H1 (cell line): ENCODE measurements around the gene WDR38. TPM values are rescaled to one million over a fixed set of nuclear protein-coding genes. Genes with fewer than 3 reads are reported as not detected.

Source experiments
- CTCF ChIA-PET: fragments of 300-600 bp; sonication (Branson Sonifier 250); formaldehyde crosslinking; loops from one replicate; lab custom pipeline; 2021; ENCODE audit not compliant: partially characterized antibody; lab: Charles Lee
- POLR2A ChIA-PET: fragments of 300-600 bp; sonication (Branson Sonifier 250); formaldehyde crosslinking; loops from one replicate; lab custom pipeline; 2021; ENCODE audit warnings: inconsistent platforms; ENCODE audit not compliant: partially characterized antibody; lab: Charles Lee
- DNase-seq, 2 experiments: peaks; one replicate each; pipeline versions ENCODE4 v3.0.0 to v3.0.0-alpha.2; 2010 to 2022; ENCODE audit warnings: low spot score in 2 of 2, low read depth in 1 of 2, mixed read lengths in 1 of 2
- FAIRE-seq: peaks from 2 replicates; lab custom pipeline; 2011; peaks lifted over from hg19 to GRCh38; lab: Jason Lieb, UNC
- H2AFZ ChIP-seq: 2 replicates; pipeline ENCODE4 v1.8.1; 2012; ENCODE audit warnings: low read length, inconsistent platforms
- H2AK5ac ChIP-seq: 2 replicates; pipeline ENCODE4 v1.6.1; 2013; ENCODE audit warnings: low read depth, low read length
- H2BK120ac ChIP-seq: replicated peaks from 2 replicates; pipeline ENCODE3; 2013; ENCODE audit warnings: low read depth, low read length, inconsistent platforms
- H2BK12ac ChIP-seq: 2 replicates; pipeline ENCODE4 v1.6.1; 2013; ENCODE audit warnings: low read depth, low read length
- H2BK15ac ChIP-seq: 2 replicates; pipeline ENCODE4 v1.6.1; 2013; ENCODE audit warnings: low read length
- H2BK20ac ChIP-seq: 2 replicates; pipeline ENCODE4 v1.6.1; 2013; ENCODE audit warnings: low read length
- H2BK5ac ChIP-seq: 2 replicates; pipeline ENCODE4 v1.6.1; 2013; ENCODE audit warnings: low read depth, low read length
- H3K14ac ChIP-seq: 2 replicates; pipeline ENCODE4 v1.6.1; 2013; ENCODE audit warnings: inconsistent platforms; ENCODE audit not compliant: insufficient read length
- H3K18ac ChIP-seq: 2 replicates; pipeline ENCODE4 v1.6.1; 2013; ENCODE audit warnings: low read length; ENCODE audit errors: extremely low read depth
- H3K23ac ChIP-seq: 2 replicates; pipeline ENCODE4 v1.6.1; 2013; ENCODE audit warnings: inconsistent platforms; ENCODE audit not compliant: insufficient read length
- H3K23me2 ChIP-seq: 2 replicates; pipeline ENCODE4 v1.6.1; 2013; ENCODE audit warnings: low read depth, low read length
- H3K27ac ChIP-seq: 2 replicates; pipeline ENCODE4 v1.6.1; 2011; ENCODE audit warnings: low read depth, low read length, inconsistent platforms
- H3K27me3 ChIP-seq, 4 experiments: replicated peaks in 1 of 4; 1 replicate in 1 of 4; 2 replicates in 3 of 4; pipeline versions ENCODE4 v1.6.1 to v1.8.1; 2011 to 2013; ENCODE audit warnings: low read length in 3 of 4, mild to moderate bottlenecking in 3 of 4, inconsistent platforms in 2 of 4, mixed read lengths in 2 of 4, moderate library complexity in 1 of 4; ENCODE audit not compliant: control insufficient read depth in 3 of 4, insufficient read depth in 3 of 4; ENCODE audit errors: extremely low read depth in 1 of 4
- H3K36me3 ChIP-seq, 4 experiments: 2 replicates each; pipeline versions ENCODE4 v1.6.1 to v1.8.1; 2011 to 2013; ENCODE audit warnings: mild to moderate bottlenecking in 4 of 4, low read length in 3 of 4, moderate library complexity in 2 of 4, control low read depth in 1 of 4, inconsistent platforms in 1 of 4; ENCODE audit not compliant: insufficient read depth in 4 of 4, control insufficient read depth in 2 of 4
- H3K4ac ChIP-seq: replicated peaks from 2 replicates; pipeline ENCODE3; 2013; ENCODE audit warnings: low read length, low read depth, mixed read lengths, inconsistent platforms; ENCODE audit not compliant: insufficient read length
- H3K4me1 ChIP-seq, 4 experiments: replicated peaks in 1 of 4; 1 replicate in 1 of 4; 2 replicates in 3 of 4; pipeline versions ENCODE4 v1.6.1 to v1.8.1; 2011 to 2013; ENCODE audit warnings: low read length in 3 of 4, inconsistent platforms in 2 of 4, mixed read lengths in 1 of 4; ENCODE audit not compliant: insufficient read depth in 4 of 4, control insufficient read depth in 3 of 4
- H3K4me2 ChIP-seq, 2 experiments: 2 replicates each; pipeline versions ENCODE4 v1.6.1 to v1.8.1; 2011 to 2013; ENCODE audit warnings: low read depth in 2 of 2, low read length in 2 of 2, control low read depth in 1 of 2, inconsistent platforms in 1 of 2, mild to moderate bottlenecking in 1 of 2; ENCODE audit not compliant: insufficient read depth in 1 of 2
- H3K4me3 ChIP-seq, 4 experiments: fragments of 200-600, 300-600 bp in 1 of 4; sonication (generic), shearing (Covaris generic), sonication (Bioruptor Twin) in 1 of 4; 2 replicates each; pipeline versions ENCODE4 v1.5.1 to v1.8.1; 2011 to 2016; ENCODE audit warnings: low read length in 4 of 4, low read depth in 3 of 4, control low read depth in 2 of 4, inconsistent platforms in 2 of 4, mild to moderate bottlenecking in 2 of 4, mixed read lengths in 1 of 4, moderate library complexity in 1 of 4; ENCODE audit not compliant: insufficient read depth in 2 of 4; ENCODE audit errors: extremely low read depth in 1 of 4
- H3K56ac ChIP-seq: replicated peaks from 2 replicates; pipeline ENCODE3; 2013; ENCODE audit warnings: low read depth, mild to moderate bottlenecking, mixed read lengths, low read length, inconsistent platforms; ENCODE audit not compliant: insufficient read length
- H3K79me1 ChIP-seq: 2 replicates; pipeline ENCODE4 v1.6.1; 2013; ENCODE audit warnings: low read depth, low read length, control low read depth
- H3K79me2 ChIP-seq, 2 experiments: 2 replicates each; pipeline versions ENCODE4 v1.6.1 to v1.8.1; 2012 to 2013; ENCODE audit warnings: low read length in 2 of 2, mild to moderate bottlenecking in 2 of 2, inconsistent platforms in 1 of 2; ENCODE audit not compliant: insufficient read depth in 2 of 2, control insufficient read depth in 1 of 2
- H3K9ac ChIP-seq, 4 experiments: replicated peaks in 1 of 4; 1 replicate in 1 of 4; 2 replicates in 3 of 4; pipeline versions ENCODE4 v1.6.1 to v1.8.1; 2011 to 2013; ENCODE audit warnings: low read depth in 3 of 4, low read length in 3 of 4, control low read depth in 2 of 4, mild to moderate bottlenecking in 2 of 4, moderate library complexity in 2 of 4, inconsistent platforms in 1 of 4; ENCODE audit errors: extremely low read depth in 1 of 4
- H3K9me3 ChIP-seq, 2 experiments: 2 replicates each; pipeline versions ENCODE4 v1.6.1 to v1.8.1; 2012 to 2013; ENCODE audit warnings: mild to moderate bottlenecking in 2 of 2, moderate library complexity in 2 of 2, control low read depth in 1 of 2, inconsistent platforms in 1 of 2, low read depth in 1 of 2, low read length in 1 of 2, mixed read lengths in 1 of 2; ENCODE audit not compliant: insufficient read depth in 2 of 2
- H4K20me1 ChIP-seq, 2 experiments: replicated peaks in 1 of 2; 2 replicates each; pipeline versions ENCODE3 to v1.8.1; 2011 to 2013; ENCODE audit warnings: inconsistent platforms in 2 of 2, low read length in 2 of 2, mild to moderate bottlenecking in 1 of 2; ENCODE audit not compliant: insufficient read depth in 2 of 2, control insufficient read depth in 1 of 2
- H4K5ac ChIP-seq: 2 replicates; pipeline ENCODE4 v1.6.1; 2013; ENCODE audit warnings: low read length, low read depth, mixed read lengths, inconsistent platforms; ENCODE audit not compliant: insufficient read length
- H4K8ac ChIP-seq: 2 replicates; pipeline ENCODE4 v1.8.0; 2013; ENCODE audit warnings: mild to moderate bottlenecking, moderate library complexity, low read length, inconsistent platforms; ENCODE audit not compliant: insufficient read depth; ENCODE audit errors: extremely low read depth
- H4K91ac ChIP-seq: replicated peaks from 2 replicates; pipeline ENCODE3; 2013; ENCODE audit warnings: low read length, mixed read lengths, inconsistent platforms; ENCODE audit not compliant: insufficient read length
- ASH2L ChIP-seq: fragments of 200-600, 300-600 bp; sonication (generic); IDR thresholded peaks from one replicate; pipeline ENCODE4 v1.7.1; 2017; ENCODE audit warnings: low read length
- KDM4A ChIP-seq: IDR thresholded peaks from one replicate; pipeline ENCODE4 v1.7.1; 2012; ENCODE audit warnings: low read depth, mild to moderate bottlenecking, moderate library complexity, low read length, inconsistent platforms; ENCODE audit not compliant: severe bottlenecking
- POLR2A ChIP-seq, 2 experiments: IDR thresholded peaks; 1 replicate in 1 of 2; 2 replicates in 1 of 2; pipeline ENCODE4 v1.6.1; 2011; ENCODE audit warnings: low read depth in 2 of 2, low read length in 2 of 2, mild to moderate bottlenecking in 2 of 2; ENCODE audit errors: control extremely low read depth in 1 of 2
- POLR2AphosphoS5 ChIP-seq: IDR thresholded peaks from 2 replicates; pipeline ENCODE4 v1.6.1; 2011; ENCODE audit warnings: low read depth, low read length
- SP4 ChIP-seq: IDR thresholded peaks from 2 replicates; pipeline ENCODE4 v1.6.1; 2012; ENCODE audit warnings: low read length, inconsistent platforms
- WGBS, 2 experiments: shearing (Covaris generic) in 1 of 2; methylation state at CpG; one replicate each; pipeline versions ENCODE4 v1.1.6 to v1.1.7; 2013 to 2015; ENCODE audit warnings: low lambda C conversion rate in 2 of 2, mixed read lengths in 2 of 2, inconsistent platforms in 1 of 2, low coverage in 1 of 2, missing lambda C conversion rate in 1 of 2; ENCODE audit not compliant: insufficient replicate concordance in 2 of 2, insufficient coverage in 1 of 2, insufficient read length in 1 of 2; ENCODE audit errors: extremely low coverage in 1 of 2, missing lambda C conversion rate in 1 of 2; 5-methylcytosine and 5-hydroxymethylcytosine counted together
- polyA plus RNA-seq, 7 experiments: library from polyadenylated mRNA; depleted of rRNA in 3 of 7; stranded (reverse) in 5 of 7; unstranded in 2 of 7; fragments of >200 nt in 5 of 7; fragments of 200-250 nt in 2 of 7; gene quantifications; 1 replicate in 5 of 7; 2 replicates in 1 of 7; 4 replicates in 1 of 7; pipeline versions ENCODE4 v1.2.1 to v1.2.3, GENCODE V29; 2011 to 2013; ENCODE audit warnings: missing spikeins in 2 of 7, mixed read lengths in 2 of 7
- total RNA-seq: library from RNA; stranded (reverse); fragmentation: NEBNext Ultra II Directional; extraction: Animal tissue kit (Norgen Biotek cat#: 25700); gene quantifications from 2 replicates; pipeline ENCODE4 v1.2.1, GENCODE V29; 2021

WDR38 gene
- total and polyA plus RNA-seq, 2 of the 8 experiments (the other 6 are each of a cell fraction or from before 2014, with no cell fraction given), result not detected

GRCh38 chr9:124860582-124861341 is 7.5 kb downstream of the WDR38 start:
- CTCF ChIA-PET, result interaction anchor here (0.6 to 42.1 kb wide), 14 partner anchors 8 to 1031 kb away, joined by 3 to 1529 read pairs (median 3); partner anchors contain the start of genes NR6A1, OLFML2A and WDR38

More at GRCh38 chr9:124860582-124861341, 7.5 kb downstream of the WDR38 start:
- H3K27me3 ChIP-seq, result no peaks in the 10 kb centered on the region
- H3K9me3 ChIP-seq, result no peaks in the 10 kb centered on the region
- no peak for DNase-seq
- H3K23ac ChIP-seq, result no peak overlapping the region
- H4K20me1 ChIP-seq, result peaks cover 35 to 44% of the 10 kb centered on the region in 2 experiments
- peak; percentile 75; the same call in 1 of the 2 replicates for TF ChIP-seq POLR2AphosphoS5
- TF ChIP-seq POLR2A (IDR thresholded peaks at IDR 0.05; ENCODE audit: control extremely low read depth in 1 of 2, low read depth in 2 of 2, low read length in 2 of 2), result peak in 1 of 2 experiments; percentile 13; a peak in 1 of 3 replicates
- TF ChIP-seq ASH2L, result no peak
- peak; percentile 9 for TF ChIP-seq KDM4A
- 0 out of 2 replicates have a peak, but pooled peaks have one; percentile 44 for TF ChIP-seq SP4
- TF ChIP-seq, all 59 proteins: peak for 4
- H3K23me2 ChIP-seq, result peaks cover 7% of the 10 kb centered on the region
- no peak for FAIRE-seq
- H2AFZ ChIP-seq, result no peak overlapping the region
- peak overlapping the region; percentile 80 to 86 for H3K4me2 ChIP-seq
- peak overlapping the region; percentile 29 for H4K91ac ChIP-seq
- H3K4me1 ChIP-seq, result peaks cover 0 to 10% (median 8%) of the 10 kb centered on the region in 4 experiments; a peak in 5 of 7 replicates
- peaks cover 16 to 33% of the 10 kb centered on the region in 2 experiments for H3K79me2 ChIP-seq
- no peak overlapping the region for H2BK15ac ChIP-seq
- H4K8ac ChIP-seq, result peak overlapping the region; percentile 99; the same call in 1 of the 2 replicates
- H4K5ac ChIP-seq, result no peak overlapping the region
- peaks cover 10% of the 10 kb centered on the region for H3K79me1 ChIP-seq
- peak overlapping the region; percentile 71 for H3K4ac ChIP-seq
- H2BK12ac ChIP-seq, result no peak overlapping the region
- H2BK20ac ChIP-seq, result no peak overlapping the region
- no peak overlapping the region for H2BK120ac ChIP-seq
- H2AK5ac ChIP-seq, result peak overlapping the region; percentile 87; the same call in 1 of the 2 replicates
- H3K56ac ChIP-seq, result peak overlapping the region; percentile 12
- H3K36me3 ChIP-seq, result peaks cover 36 to 46% (median 40%) of the 10 kb centered on the region in 4 experiments
- H3K9ac ChIP-seq, result peak overlapping the region; percentile 94 to 97 (median 96)
- WGBS, 2 experiments, result 11% methylated on average over 12 of the region's 12 CpGs; no CpG with 5 or more reads in 1 of the 2 experiments
- POLR2A ChIA-PET, result interaction anchor here (0.6 to 25.5 kb wide), 40 partner anchors 9 to 1687 kb away, joined by 3 to 573 read pairs (median 4); partner anchors contain the start of genes NR6A1, OLFML2A and WDR38
- H2BK5ac ChIP-seq, result peak overlapping the region; percentile 94
- H3K14ac ChIP-seq, result no peak overlapping the region
- H3K4me3 ChIP-seq, result peak overlapping the region; percentile 86 to 97 (median 96)
- H3K18ac ChIP-seq, result no peak overlapping the region; the same call in none of the 2 replicates
- peak overlapping the region; percentile 89 for H3K27ac ChIP-seq
